K562 (cell line): ENCODE results near the gene CTNNA3. TPM values are rescaled to one million over a fixed set of nuclear protein-coding genes. Genes with fewer than 3 reads are reported as not detected.

Experiments
- ATAC-seq: fragments of 200-7000 bp; cut with Tn5 transposase; 3 replicates; pipeline ENCODE4 v1.9.1; 2020; ENCODE audit warnings: moderate library complexity
- BruUV-seq: library from RNA; stranded (reverse); fragments of 400-500 nt; replicated peaks from 2 replicates; lab custom pipeline; 2021; lab: Mats Ljungman, UMichigan
- CTCF ChIA-PET: fragments of 300-600 bp; formaldehyde crosslinking; extraction: SDS; loops from one replicate; lab custom pipeline; 2021; ENCODE audit warnings: low intra/inter-chr PET ratio; lab: Yijun Ruan, JAX
- POLR2A ChIA-PET: fragments of 300-600, 350-650 bp; sonication (Branson Sonifier 250); formaldehyde crosslinking; extraction: SDS; loops from one replicate; lab custom pipeline; 2021; ENCODE audit warnings: antibody characterized with exemption, inconsistent platforms; lab: Yijun Ruan, JAX
- DNase-seq, 4 experiments: peaks; one replicate each; pipeline versions ENCODE4 v3.0.0 to v3.0.0-alpha.2; 2011 to 2018; ENCODE audit warnings: low spot score in 3 of 4, mixed read lengths in 3 of 4; ENCODE audit errors: extremely low read depth in 1 of 4
- FAIRE-seq: peaks from 2 replicates; lab custom pipeline; 2011; peaks lifted over from hg19 to GRCh38; lab: Jason Lieb, UNC
- H2AFZ ChIP-seq: 2 replicates; pipeline ENCODE4 v1.6.0; 2011; ENCODE audit warnings: low read depth, low read length, control low read depth, inconsistent platforms
- H3K27ac ChIP-seq: fragments of 200-600 bp; 3 replicates; pipeline ENCODE4 v1.8.0; 2011; ENCODE audit warnings: low read depth, mild to moderate bottlenecking, control low read depth, inconsistent platforms, low read length, moderate library complexity, mixed read lengths; ENCODE audit errors: extremely low read depth
- H3K27me3 ChIP-seq, 2 experiments: fragments of 300-600 bp in 1 of 2; 2 replicates in 1 of 2; 3 replicates in 1 of 2; pipeline versions ENCODE4 v1.6.0 to v1.8.0; 2011; ENCODE audit warnings: inconsistent platforms in 2 of 2, low read length in 2 of 2, mild to moderate bottlenecking in 1 of 2, mixed read lengths in 1 of 2, moderate library complexity in 1 of 2; ENCODE audit not compliant: control insufficient read depth in 2 of 2, insufficient read depth in 2 of 2
- H3K36me3 ChIP-seq: fragments of 300-600 bp; 3 replicates; pipeline ENCODE4 v1.8.0; 2011; ENCODE audit warnings: mild to moderate bottlenecking, low read length, inconsistent platforms; ENCODE audit not compliant: control insufficient read depth, insufficient read depth
- H3K4me1 ChIP-seq, 2 experiments: fragments of 200-600 bp in 1 of 2; replicated peaks in 1 of 2; 2 replicates in 1 of 2; 3 replicates in 1 of 2; pipeline versions ENCODE4 v1.5.1 to v1.8.0; 2011; ENCODE audit warnings: inconsistent platforms in 2 of 2, low read length in 2 of 2, mild to moderate bottlenecking in 1 of 2, mixed read lengths in 1 of 2, moderate library complexity in 1 of 2; ENCODE audit not compliant: control insufficient read depth in 2 of 2, insufficient read depth in 2 of 2
- H3K4me2 ChIP-seq: 2 replicates; pipeline ENCODE4 v1.6.1; 2011; ENCODE audit warnings: low read length, control low read depth, inconsistent platforms, mixed read lengths; ENCODE audit not compliant: insufficient read depth
- H3K4me3 ChIP-seq: fragments of 200-600 bp; sonication (generic), shearing (Covaris generic); 2 replicates; pipeline ENCODE4 v1.5.1; 2016; ENCODE audit warnings: control low read depth, inconsistent platforms
- H3K79me2 ChIP-seq: fragments of 200-600 bp; 3 replicates; pipeline ENCODE4 v1.8.0; 2011; ENCODE audit warnings: low read length, inconsistent platforms; ENCODE audit not compliant: control insufficient read depth, insufficient read depth
- H3K9ac ChIP-seq, 2 experiments: 2 replicates each; pipeline versions ENCODE4 v1.6.0 to v1.6.1; 2011; ENCODE audit warnings: low read depth in 2 of 2, low read length in 2 of 2, control low read depth in 1 of 2, inconsistent platforms in 1 of 2, mild to moderate bottlenecking in 1 of 2, mixed read lengths in 1 of 2; ENCODE audit not compliant: insufficient read depth in 1 of 2
- H3K9me1 ChIP-seq: one replicate; pipeline ENCODE4 v1.6.0; 2011; ENCODE audit warnings: inconsistent platforms, mild to moderate bottlenecking, low read length, moderate library complexity; ENCODE audit not compliant: control insufficient read depth, insufficient read depth
- H3K9me3 ChIP-seq: replicated peaks from 2 replicates; pipeline ENCODE4 v1.5.1; 2011; ENCODE audit warnings: low read depth, low read length, inconsistent platforms; ENCODE audit not compliant: control insufficient read depth, insufficient read depth
- H4K20me1 ChIP-seq: replicated peaks from 2 replicates; pipeline ENCODE4 v1.6.1; 2011; ENCODE audit warnings: low read length, inconsistent platforms, mixed read lengths; ENCODE audit not compliant: control insufficient read depth, insufficient read depth
- BRD9 ChIP-seq: fragments of 450-650 bp; IDR thresholded peaks from 2 replicates; pipeline ENCODE4 v1.6.1; 2018; ENCODE audit warnings: low read depth; ENCODE audit not compliant: partially characterized antibody
- CBX1 ChIP-seq: sonication (generic); IDR thresholded peaks from 2 replicates; pipeline ENCODE4 v1.6.1; 2016; ENCODE audit warnings: antibody characterized with exemption, low read depth, mild to moderate bottlenecking
- CEBPZ ChIP-seq: fragments of 150-350 bp; IDR thresholded peaks from 2 replicates; pipeline ENCODE4 v1.6.1; 2014; ENCODE audit warnings: low read depth, mild to moderate bottlenecking, low read length, borderline replicate concordance
- E4F1 ChIP-seq: fragments of 250-450 bp; sonication (Bioruptor Pico); IDR thresholded peaks from 2 replicates; pipeline ENCODE4 v1.5.0; 2021; ENCODE audit warnings: mild to moderate bottlenecking, borderline replicate concordance
- FOXO4 ChIP-seq: fragments of 450-650 bp; formaldehyde crosslinking; IDR thresholded peaks from 2 replicates; pipeline ENCODE4 v1.4.0; 2020; ENCODE audit warnings: mild to moderate bottlenecking, moderate library complexity
- HEY1 ChIP-seq: fragments of 250-450 bp; sonication (Bioruptor Pico); IDR thresholded peaks from 2 replicates; pipeline ENCODE4 v1.5.0; 2020; ENCODE audit warnings: mild to moderate bottlenecking, moderate library complexity, borderline replicate concordance
- HIVEP1 ChIP-seq: fragments of 250-450 bp; sonication (Bioruptor Pico); IDR thresholded peaks from 2 replicates; pipeline ENCODE4 v1.4.0; 2020; ENCODE audit warnings: mild to moderate bottlenecking
- HNRNPLL ChIP-seq: fragments of 200-400 bp; formaldehyde crosslinking; IDR thresholded peaks from 2 replicates; pipeline ENCODE4 v1.6.1; 2017; ENCODE audit warnings: low read length, low read depth, mild to moderate bottlenecking; ENCODE audit not compliant: poor library complexity, severe bottlenecking
- LARP7 ChIP-seq: fragments of 450-650 bp; IDR thresholded peaks from 2 replicates; pipeline ENCODE4 v1.6.1; 2016
- MAX ChIP-seq: sonication (generic); formaldehyde crosslinking; IDR thresholded peaks from 2 replicates; pipeline ENCODE4 v1.9.0; 2022; ENCODE audit warnings: mild to moderate bottlenecking, missing genetic modification reagents
- RBM22 ChIP-seq: fragments of 200-400 bp; formaldehyde crosslinking; IDR thresholded peaks from 2 replicates; pipeline ENCODE4 v1.6.1; 2018; ENCODE audit warnings: low read length, low read depth; ENCODE audit not compliant: poor library complexity, severe bottlenecking
- SREBF1 ChIP-seq: fragments of 150-350 bp; IDR thresholded peaks from 2 replicates; pipeline ENCODE4 v1.6.1; 2014; ENCODE audit warnings: antibody characterized with exemption, low read depth, low read length, borderline replicate concordance
- STAT5B ChIP-seq: fragments of 250-450 bp; sonication (Bioruptor Pico); IDR thresholded peaks from 2 replicates; pipeline ENCODE4 v1.8.0; 2021; ENCODE audit warnings: mild to moderate bottlenecking, inconsistent platforms
- TRIM28 ChIP-seq: fragments of 450-650 bp; IDR thresholded peaks from 2 replicates; pipeline ENCODE4 v1.6.1; 2017
- XRCC4 ChIP-seq: IDR thresholded peaks from one replicate; pipeline ENCODE4 v1.6.1; 2011; ENCODE audit not compliant: insufficient read depth, insufficient read length; ENCODE audit errors: extremely low read depth
- ZZZ3 ChIP-seq: fragments of 450-650 bp; IDR thresholded peaks from 2 replicates; pipeline ENCODE4 v1.6.1; 2016; ENCODE audit warnings: antibody characterized with exemption, mild to moderate bottlenecking, moderate library complexity
- WGBS: fragments of 100-300 bp; shearing (Covaris generic); methylation state at CpG from one replicate; pipeline ENCODE4 v1.1.6; 2016; ENCODE audit warnings: low coverage, mixed read lengths; ENCODE audit not compliant: insufficient coverage; ENCODE audit errors: missing lambda C conversion rate; 5-methylcytosine and 5-hydroxymethylcytosine counted together
- in situ Hi-C: fragments of 300-500 bp; cut with MboI; formaldehyde crosslinking; loops from 4 replicates; pipeline ENCODE4 v1.15.0; 2018; ENCODE audit warnings: inconsistent platforms, mixed read lengths
- intact Hi-C: fragments of 100-400 bp; cut with micrococcal nuclease; formaldehyde crosslinking; loops from 2 replicates; pipeline ENCODE4 v1.14.2; 2022
- polyA plus RNA-seq, 8 experiments: library from polyadenylated mRNA; depleted of rRNA in 4 of 8; stranded (reverse) in 5 of 8; unstranded in 3 of 8; fragments of >200 nt; fragmentation: Nextera tagmentation in 2 of 8; fragmentation: Illumina TruSeq in 1 of 8; extraction: Ambion mirVana in 2 of 8; extraction: Trizol in 1 of 8; gene quantifications; 2 replicates each; pipeline versions ENCODE4 v1.2.1 to v1.2.3, GENCODE V29; 2011 to 2014; ENCODE audit warnings: inconsistent platforms in 1 of 8, missing spikeins in 1 of 8
- total RNA-seq, 7 experiments: library from RNA; depleted of rRNA in 6 of 7; stranded (reverse); fragments of >200 nt in 6 of 7; fragmentation: Illumina TruSeq in 2 of 7; extraction: Trizol in 2 of 7; gene quantifications; 2 replicates each; pipeline versions ENCODE4 v1.2.1 to v1.2.3, GENCODE V29; 2011 to 2021; ENCODE audit warnings: low replicate concordance in 1 of 7

The CTNNA3 gene
- total and polyA plus RNA-seq, 9 of the 15 experiments (the other 6 are each of a cell fraction or from before 2014, with no cell fraction given): 0.04 TPM; not detected in 8

- Histone ChIP-seq H3K4me1 (no peaks in the 10 kb centered on the region), H3K9ac (no peak overlapping the region), H3K79me2 (no peaks in the 10 kb centered on the region), H2AFZ (no peak overlapping the region), H3K27me3 (no peaks in the 10 kb centered on the region), H3K9me1 (no peaks in the 10 kb centered on the region), H3K4me2 (no peak overlapping the region), H3K36me3 (no peaks in the 10 kb centered on the region), H3K9me3 (no peaks in the 10 kb centered on the region; the same call in 1 of the 2 replicates), H4K20me1 (no peaks in the 10 kb centered on the region), H3K27ac (no peak overlapping the region), H3K4me3 (no peak overlapping the region)
- ChIA-PET POLR2A (no interaction called here), CTCF (no interaction called here)
- under 1% methylated on average over 4 of the region's 4 CpGs for WGBS
- no TSS peak for BruUV-seq
- ATAC-seq (no peak), FAIRE-seq (no peak), DNase-seq (no peak)
- in situ Hi-C loops (no loop called here), intact Hi-C loops (no loop called here)
- no peak for TF ChIP-seq XRCC4
- TF ChIP-seq CBX1: no peak
- no peak for TF ChIP-seq MAX (CRISPR knock-in tag)
- no peak for TF ChIP-seq HIVEP1
- TF ChIP-seq ZZZ3: no peak
- no peak for TF ChIP-seq HEY1 (CRISPR knock-in tag)
- TF ChIP-seq RBM22: no peak
- TF ChIP-seq HNRNPLL: no peak
- no peak for TF ChIP-seq FOXO4 (CRISPR knock-in tag)
- TF ChIP-seq SREBF1: no peak
- TF ChIP-seq TRIM28: no peak
- TF ChIP-seq BRD9: no peak
- no peak for TF ChIP-seq CEBPZ
- TF ChIP-seq E4F1: no peak
- no peak for TF ChIP-seq STAT5B (CRISPR knock-in tag)
- TF ChIP-seq LARP7: no peak
These were observed 93.6 kb downstream of the CTNNA3 start for GRCh38 chr10:67602268-67602950.
